ENCODE data around the gene ATE1. TPM values are rescaled to one million over a fixed set of nuclear protein-coding genes. Genes with fewer than 3 reads are reported as not detected.
A peak's percentile ranks its signal among the peaks of the same experiment; 100 is the strongest.

Gene ATE1
- total and polyA plus RNA-seq, 2 of the 4 experiments (the other 2 are of a cell fraction): 6.4 to 27.8 TPM

DNA sequence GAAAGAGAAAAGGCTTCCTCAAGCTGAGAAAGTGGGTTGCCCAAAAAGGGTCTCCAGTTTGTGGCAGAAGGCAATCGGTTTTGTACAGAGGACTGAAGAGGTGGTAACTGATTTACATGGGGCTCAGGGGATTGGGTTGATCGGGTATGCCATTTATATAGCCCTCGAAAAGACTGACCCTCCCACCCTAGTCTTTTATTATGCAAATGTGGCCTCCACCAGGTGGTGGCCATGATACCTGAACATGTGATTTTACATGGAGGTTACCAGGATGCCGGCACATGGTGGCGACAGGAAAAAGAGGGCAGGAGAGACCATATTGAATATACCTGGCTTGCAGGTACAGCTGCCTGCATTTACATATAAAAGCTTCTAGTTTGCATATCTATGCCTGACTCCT lies 36.7 kb downstream of the ATE1 start:
- Histone ChIP-seq H4K5ac (ENCODE audit: low read depth, low read length) (no peak overlapping the region), H3K4me1 (ENCODE audit: control insufficient read depth, insufficient read depth, low read length) (no peaks in the 10 kb centered on the region), H2AFZ (replicated peaks; ENCODE audit: low read length, poor library complexity) (no peak overlapping the region), H2BK15ac (ENCODE audit: low read depth, low read length) (no peak overlapping the region), H3K36me3 (ENCODE audit: control insufficient read depth, insufficient read depth, low read length) (peaks cover 2% of the 10 kb centered on the region), H4K8ac (ENCODE audit: low read depth in 2 of 2, low read length in 2 of 2) (no peak overlapping the region), H2BK20ac (ENCODE audit: low read depth, low read length) (no peak overlapping the region), H3K4me3 (ENCODE audit: insufficient read depth, low read depth, low read length) (no peak overlapping the region), H3K9me1 (ENCODE audit: insufficient read depth, low read length) (0 out of 2 replicates have a peak, but pooled peaks cover 3% of the 10 kb centered on the region), H3K18ac (ENCODE audit: low read depth, low read length) (no peak overlapping the region), H3K23ac (ENCODE audit: low read depth, low read length) (no peak overlapping the region), H3K9me3 (ENCODE audit: control insufficient read depth, insufficient read depth, low read length) (no peaks in the 10 kb centered on the region), H3K27me3 (ENCODE audit: control insufficient read depth, insufficient read depth, low read length) (no peaks in the 10 kb centered on the region), H2BK120ac (ENCODE audit: low read depth, low read length) (no peak overlapping the region), H3K14ac (replicated peaks; ENCODE audit: low read depth, low read length) (no peak overlapping the region), H2AK5ac (ENCODE audit: low read depth, low read length) (no peak overlapping the region), H4K20me1 (ENCODE audit: insufficient read depth, low read length) (no peaks in the 10 kb centered on the region), H3K27ac (ENCODE audit: insufficient read depth, low read length) (no peak overlapping the region), H3K9ac (ENCODE audit: low read depth, low read length) (no peak overlapping the region), H2BK5ac (ENCODE audit: low read depth, low read length, poor library complexity, severe bottlenecking) (no peak overlapping the region), H2AK9ac (replicated peaks; ENCODE audit: low read depth, low read length, poor library complexity) (peak overlapping the region; percentile 61), H3K4ac (ENCODE audit: low read depth, low read length) (no peak overlapping the region), H4K91ac (ENCODE audit: insufficient read depth, low read depth, low read length) (no peak overlapping the region), H3K4me2 (ENCODE audit: low read depth, low read length) (no peak overlapping the region), H3K79me1 (ENCODE audit: low read depth in 1 of 2, low read length in 2 of 2) (peaks cover 0 to 3% of the 10 kb centered on the region in 2 experiments; a peak in 2 of 4 replicates), H3K56ac (ENCODE audit: extremely low read depth, insufficient read depth, low read length) (no peak overlapping the region)
- no TSS peak for BruUV-seq (replicated peaks)
- dilution Hi-C loops (cut with HindIII; ENCODE audit: low sequenced_read_pairs, unreplicated experiment): no loop called here
- DNase-seq (no peak), ATAC-seq (ENCODE audit: low read depth) (no peak)
- WGBS, 2 experiments (ENCODE audit: extremely low coverage in 2 of 2, insufficient read length in 1 of 2): no CpG with 5 or more reads among the region's 5 CpGs
- POLR2A ChIA-PET (ENCODE audit: unreplicated experiment): no interaction called here
- in situ Hi-C loops (cut with MboI; ENCODE audit: low sequenced_read_pairs): no loop called here
- no peak for TF ChIP-seq MXI1 (IDR thresholded peaks at IDR 0.05; ENCODE audit: borderline replicate concordance, low read depth, low read length)
- intact Hi-C loops (cut with micrococcal nuclease): no loop called here
- CTCF ChIA-PET: interaction anchor here (1.6 to 2.3 kb wide), 2 partner anchors 10 kb away, joined by 5 to 7 read pairs; no protein-coding TSS in a partner anchor
